ENCODE measurements around the gene SALL4.
"Not testable (repeated sequence)": the region's sequence is repeated elsewhere in the genome, so short reads cannot be mapped to it uniquely, and the experiment has no call there.

SALL4 gene

DNA sequence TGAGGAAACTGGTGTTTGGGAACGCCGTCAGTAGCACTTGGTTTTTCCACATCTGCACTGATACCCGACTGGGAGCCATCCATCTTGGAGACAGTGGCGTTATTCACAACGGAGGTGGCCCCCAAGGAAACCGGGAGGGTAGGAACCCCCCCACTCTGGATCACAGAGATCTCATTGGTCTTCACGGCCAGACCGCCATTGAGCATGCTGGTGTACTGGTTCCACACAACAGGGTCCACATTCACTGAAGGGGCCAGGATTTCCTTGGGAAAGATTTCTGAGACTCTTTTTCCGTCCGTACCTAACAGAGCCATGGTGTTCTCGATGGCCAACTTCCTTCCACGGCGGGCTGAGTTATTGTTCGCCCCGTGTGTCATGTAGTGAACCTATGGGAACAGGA lies 18.0 kb downstream of the SALL4 start:
- DNase-seq (ENCODE audit: low read depth): no peak
- no peak for TF ChIP-seq POLR2A (IDR thresholded peaks at IDR 0.05; ENCODE audit: extremely low read depth, insufficient read length)
- TF ChIP-seq, protein P1, sequence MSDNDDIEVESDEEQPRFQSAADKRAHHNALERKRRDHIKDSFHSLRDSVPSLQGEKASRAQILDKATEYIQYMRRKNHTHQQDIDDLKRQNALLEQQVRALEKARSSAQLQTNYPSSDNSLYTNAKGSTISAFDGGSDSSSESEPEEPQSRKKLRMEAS (IDR thresholded peaks at IDR 0.05; ENCODE audit: low read depth, low read length): no peak
- no peak for TF ChIP-seq MYC (IDR thresholded peaks at IDR 0.05; ENCODE audit: low read depth, low read length)
- TF ChIP-seq, protein P2, sequence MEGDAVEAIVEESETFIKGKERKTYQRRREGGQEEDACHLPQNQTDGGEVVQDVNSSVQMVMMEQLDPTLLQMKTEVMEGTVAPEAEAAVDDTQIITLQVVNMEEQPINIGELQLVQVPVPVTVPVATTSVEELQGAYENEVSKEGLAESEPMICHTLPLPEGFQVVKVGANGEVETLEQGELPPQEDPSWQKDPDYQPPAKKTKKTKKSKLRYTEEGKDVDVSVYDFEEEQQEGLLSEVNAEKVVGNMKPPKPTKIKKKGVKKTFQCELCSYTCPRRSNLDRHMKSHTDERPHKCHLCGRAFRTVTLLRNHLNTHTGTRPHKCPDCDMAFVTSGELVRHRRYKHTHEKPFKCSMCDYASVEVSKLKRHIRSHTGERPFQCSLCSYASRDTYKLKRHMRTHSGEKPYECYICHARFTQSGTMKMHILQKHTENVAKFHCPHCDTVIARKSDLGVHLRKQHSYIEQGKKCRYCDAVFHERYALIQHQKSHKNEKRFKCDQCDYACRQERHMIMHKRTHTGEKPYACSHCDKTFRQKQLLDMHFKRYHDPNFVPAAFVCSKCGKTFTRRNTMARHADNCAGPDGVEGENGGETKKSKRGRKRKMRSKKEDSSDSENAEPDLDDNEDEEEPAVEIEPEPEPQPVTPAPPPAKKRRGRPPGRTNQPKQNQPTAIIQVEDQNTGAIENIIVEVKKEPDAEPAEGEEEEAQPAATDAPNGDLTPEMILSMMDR (IDR thresholded peaks at IDR 0.05; ENCODE audit: low read depth, low read length): no peak
- H3K4me3 ChIP-seq (ENCODE audit: low read depth, low read length): no peak overlapping the region

DNA sequence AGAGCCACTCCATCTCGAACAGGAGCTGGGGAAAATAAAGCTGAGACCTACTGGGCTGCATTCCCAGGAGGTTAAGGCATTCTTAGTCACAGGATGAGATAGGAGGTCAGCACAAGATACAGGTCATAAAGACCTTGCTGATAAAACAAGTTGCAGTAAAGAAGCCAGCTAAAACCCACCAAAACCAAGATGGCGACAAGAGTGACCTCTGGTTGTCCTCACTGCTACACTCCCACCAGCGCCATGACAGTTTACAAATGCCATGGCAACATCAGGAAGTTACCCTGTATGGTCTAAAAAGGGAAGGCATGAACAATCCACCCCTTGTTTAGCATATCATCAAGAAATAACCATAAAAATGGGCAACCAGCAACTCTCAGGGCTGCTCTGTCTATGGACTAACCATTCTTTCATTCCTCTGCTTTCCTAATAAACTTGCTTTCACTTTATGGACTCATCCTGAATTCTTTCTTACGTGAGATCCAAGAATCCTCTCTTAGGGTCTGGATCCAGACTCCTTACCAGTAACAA lies 24.0 kb downstream of the SALL4 start:
- not testable (repeated sequence) for DNase-seq (ENCODE audit: low read depth); H3K4me3 ChIP-seq (ENCODE audit: low read depth, low read length)

DNA sequence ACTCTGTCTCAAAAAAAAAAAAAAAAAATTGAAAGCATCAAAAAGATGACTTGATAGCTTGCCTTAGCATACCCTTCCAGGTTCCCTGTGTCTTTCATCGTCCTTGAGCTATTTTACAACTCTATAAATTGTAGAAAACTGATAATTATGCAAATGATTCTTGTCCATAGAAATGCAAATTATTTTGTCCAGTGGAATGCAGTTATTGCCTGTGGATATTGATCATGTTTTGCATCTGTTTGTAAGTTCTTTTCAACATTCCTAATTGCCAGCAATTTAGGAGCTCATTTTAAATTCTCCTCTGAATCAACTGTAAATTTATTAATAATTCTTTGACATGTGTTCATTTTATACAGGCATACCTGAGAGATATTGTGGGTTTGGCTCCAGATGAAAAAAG lies 27.1 kb downstream of the SALL4 start:
- H3K4me3 ChIP-seq (ENCODE audit: low read depth, low read length): no peak overlapping the region
- DNase-seq (ENCODE audit: low read depth): no peak
- TF ChIP-seq, protein P1 (IDR thresholded peaks at IDR 0.05; ENCODE audit: low read depth, low read length): no peak
- no peak for TF ChIP-seq POLR2A (IDR thresholded peaks at IDR 0.05; ENCODE audit: extremely low read depth, insufficient read length)
- TF ChIP-seq, protein P2 (IDR thresholded peaks at IDR 0.05; ENCODE audit: low read depth, low read length): no peak

DNA sequence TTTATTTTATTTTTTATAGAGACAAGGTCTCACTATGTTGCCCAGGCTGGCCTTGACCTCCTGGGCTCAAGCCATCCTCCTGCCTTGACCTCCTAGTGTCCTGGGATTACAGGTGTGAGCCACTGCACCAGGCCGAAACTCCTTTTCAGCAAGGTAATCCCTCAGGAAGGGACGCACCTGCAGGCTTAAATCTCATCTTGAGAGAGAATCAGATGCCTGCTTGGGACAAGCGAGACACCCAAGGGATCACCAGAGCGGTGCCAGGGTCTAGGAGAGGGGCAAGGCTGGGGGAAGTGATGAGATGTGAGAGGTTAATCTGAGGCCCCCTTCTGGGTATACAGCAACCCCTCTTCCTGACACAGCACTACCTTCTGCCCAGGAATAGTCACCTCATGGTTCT lies 30.1 kb downstream of the SALL4 start:
- DNase-seq (ENCODE audit: low read depth): no peak
- TF ChIP-seq, protein P1 (IDR thresholded peaks at IDR 0.05; ENCODE audit: low read depth, low read length): no peak
- TF ChIP-seq, protein P2 (IDR thresholded peaks at IDR 0.05; ENCODE audit: low read depth, low read length): no peak
- TF ChIP-seq MYC (IDR thresholded peaks at IDR 0.05; ENCODE audit: low read depth, low read length): no peak
- no peak for TF ChIP-seq POLR2A (IDR thresholded peaks at IDR 0.05; ENCODE audit: extremely low read depth, insufficient read length)
- no peak overlapping the region for H3K4me3 ChIP-seq (ENCODE audit: low read depth, low read length)

DNA sequence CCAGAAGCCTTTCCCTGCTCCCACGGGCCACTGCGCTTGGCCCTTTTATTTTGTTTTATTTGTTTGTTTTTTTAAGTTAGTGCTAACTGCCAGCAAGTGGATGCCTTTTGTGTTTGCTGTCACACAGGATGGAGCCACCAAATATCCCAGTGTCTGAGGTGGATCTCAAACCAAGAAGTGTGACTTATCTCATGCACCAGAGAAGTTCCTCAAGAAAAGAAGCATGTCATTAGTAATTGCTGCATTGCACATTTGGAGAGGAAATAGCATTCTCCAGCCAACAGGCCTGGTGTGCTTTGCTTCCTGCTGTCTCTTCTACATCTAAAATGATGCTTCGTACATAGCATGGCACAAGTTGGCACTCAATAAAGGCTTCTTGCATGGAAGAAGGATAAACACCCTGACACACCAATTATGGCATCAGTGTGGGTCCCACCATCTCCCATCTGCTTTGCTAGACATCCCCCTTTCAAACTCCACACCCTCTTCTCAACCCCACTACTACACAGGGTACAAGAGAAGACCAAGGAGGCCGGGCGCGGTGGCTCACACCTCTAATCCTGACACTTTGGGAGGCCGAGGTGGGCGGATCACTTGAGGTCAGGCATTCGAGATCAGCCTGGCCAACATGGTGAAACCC lies 32.2 kb downstream of the SALL4 start:
- no peak overlapping the region for H3K4me3 ChIP-seq (ENCODE audit: low read depth, low read length)
- no peak for DNase-seq (ENCODE audit: low read depth)
- TF ChIP-seq POLR2A (IDR thresholded peaks at IDR 0.05; ENCODE audit: extremely low read depth, insufficient read length): no peak

DNA sequence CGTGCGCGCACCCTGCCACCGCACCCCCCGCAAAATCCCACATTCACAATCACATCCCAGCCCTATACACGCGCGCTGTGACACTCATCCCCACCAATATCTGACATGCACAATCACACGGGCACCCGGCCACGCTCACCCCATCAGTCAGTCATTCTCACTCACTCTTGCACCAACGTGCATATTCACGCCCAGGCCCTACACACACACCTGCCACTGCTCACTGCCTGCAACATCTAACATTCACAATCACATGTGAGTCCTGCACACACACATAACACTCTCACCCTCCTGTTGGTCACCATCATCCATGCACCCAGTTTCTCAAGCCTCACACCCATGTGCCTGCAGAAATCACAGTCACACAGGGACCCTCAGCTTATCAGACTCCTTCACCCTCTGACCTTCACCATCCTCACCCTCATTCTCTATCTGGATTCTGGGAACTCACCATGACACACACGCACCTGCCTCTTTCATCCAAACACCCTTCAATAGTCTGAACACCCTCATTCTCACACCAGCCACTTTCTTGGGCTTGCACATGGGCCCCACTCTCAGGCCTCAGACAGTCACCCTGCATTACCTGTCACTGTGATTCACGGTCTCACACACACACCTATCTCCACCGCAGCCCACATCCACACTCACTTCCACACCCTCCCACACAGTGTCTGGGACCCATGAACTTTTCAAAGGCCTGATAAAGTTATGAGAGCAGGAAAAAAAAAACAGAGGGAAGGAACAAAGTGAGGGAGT lies 33.4 kb downstream of the SALL4 start:
- no peak overlapping the region for H3K4me3 ChIP-seq (ENCODE audit: low read depth, low read length)
- no peak for TF ChIP-seq POLR2A (IDR thresholded peaks at IDR 0.05; ENCODE audit: extremely low read depth, insufficient read length)
- TF ChIP-seq MYC (IDR thresholded peaks at IDR 0.05; ENCODE audit: low read depth, low read length): no peak
- TF ChIP-seq, protein P1 (IDR thresholded peaks at IDR 0.05; ENCODE audit: low read depth, low read length): no peak
- TF ChIP-seq, protein P2 (IDR thresholded peaks at IDR 0.05; ENCODE audit: low read depth, low read length): no peak
- no peak for DNase-seq (ENCODE audit: low read depth)
